Activated T-helper 1 cell treated with anti-CD3 and anti-CD28 coated beads, Interleukin-2, amount 50 U/mL, for 16 hours (primary cell): ENCODE results near the gene PCDHGB1.
"Not testable (repeated sequence)": the region's sequence is repeated elsewhere in the genome, so short reads cannot be mapped to it uniquely, and the experiment has no call there.

ENCODE experiments used
- DNase-seq, 2 donors: peaks; one replicate each; pipeline ENCODE4 v3.0.0-alpha.2; 2020; ENCODE audit warnings: low read depth in 1 of 2, low spot score in 1 of 2

PCDHGB1 gene

DNA sequence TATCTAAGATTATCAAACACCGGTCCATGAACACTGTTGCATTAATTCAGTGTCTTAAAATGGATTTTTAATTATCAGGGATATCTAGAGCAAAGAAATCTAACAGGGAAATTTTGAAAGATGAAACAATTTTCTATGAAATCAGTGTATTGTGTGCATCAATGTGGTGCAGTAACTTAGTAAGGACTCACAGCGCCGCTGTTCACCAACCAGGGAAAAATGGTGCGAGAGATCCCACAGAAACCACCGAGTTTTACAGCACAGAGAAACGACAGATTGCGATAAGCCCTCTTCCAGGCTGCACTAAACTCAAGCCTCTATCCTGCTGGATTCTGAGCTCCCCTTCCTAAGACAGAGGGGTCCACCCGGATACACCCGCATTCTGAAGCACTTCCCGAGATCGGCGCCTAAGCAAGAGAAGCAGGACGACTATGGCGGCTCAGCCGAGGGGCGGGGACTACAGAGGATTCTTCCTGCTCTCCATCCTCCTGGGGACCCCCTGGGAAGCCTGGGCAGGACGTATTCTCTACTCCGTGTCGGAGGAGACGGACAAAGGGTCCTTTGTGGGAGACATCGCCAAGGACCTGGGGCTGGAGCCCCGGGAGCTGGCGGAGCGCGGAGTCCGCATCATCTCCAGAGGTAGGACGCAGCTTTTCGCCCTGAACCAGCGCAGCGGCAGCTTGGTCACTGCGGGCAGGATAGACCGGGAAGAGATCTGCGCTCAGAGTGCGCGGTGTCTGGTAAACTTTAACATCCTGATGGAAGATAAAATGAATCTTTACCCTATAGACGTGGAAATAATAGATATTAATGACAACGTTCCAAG is 32.8 kb downstream of the PCDHGB1 start, which contains the start of gene PCDHGA7:
Gene PCDHGA7, plus strand, starts transcription at position 274 of the 826 bp plus-strand sequence. Its CDS starts 158 bp downstream, at position 432.
- no peak for DNase-seq

DNA sequence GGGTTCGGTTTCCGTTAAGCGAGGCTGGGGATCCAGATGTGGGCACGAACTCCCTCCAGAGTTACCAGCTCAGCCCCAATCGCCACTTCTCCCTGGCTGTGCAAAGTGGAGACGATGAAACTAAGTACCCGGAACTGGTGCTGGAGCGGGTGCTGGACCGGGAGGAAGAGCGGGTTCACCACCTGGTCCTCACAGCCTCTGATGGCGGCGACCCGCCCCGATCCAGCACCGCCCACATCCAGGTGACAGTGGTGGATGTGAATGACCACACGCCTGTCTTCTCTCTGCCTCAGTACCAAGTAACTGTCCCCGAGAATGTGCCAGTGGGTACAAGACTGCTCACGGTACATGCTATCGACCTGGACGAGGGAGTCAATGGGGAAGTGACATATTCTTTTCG is 33.4 kb downstream of the PCDHGB1 start:
- DNase-seq: no peak

DNA sequence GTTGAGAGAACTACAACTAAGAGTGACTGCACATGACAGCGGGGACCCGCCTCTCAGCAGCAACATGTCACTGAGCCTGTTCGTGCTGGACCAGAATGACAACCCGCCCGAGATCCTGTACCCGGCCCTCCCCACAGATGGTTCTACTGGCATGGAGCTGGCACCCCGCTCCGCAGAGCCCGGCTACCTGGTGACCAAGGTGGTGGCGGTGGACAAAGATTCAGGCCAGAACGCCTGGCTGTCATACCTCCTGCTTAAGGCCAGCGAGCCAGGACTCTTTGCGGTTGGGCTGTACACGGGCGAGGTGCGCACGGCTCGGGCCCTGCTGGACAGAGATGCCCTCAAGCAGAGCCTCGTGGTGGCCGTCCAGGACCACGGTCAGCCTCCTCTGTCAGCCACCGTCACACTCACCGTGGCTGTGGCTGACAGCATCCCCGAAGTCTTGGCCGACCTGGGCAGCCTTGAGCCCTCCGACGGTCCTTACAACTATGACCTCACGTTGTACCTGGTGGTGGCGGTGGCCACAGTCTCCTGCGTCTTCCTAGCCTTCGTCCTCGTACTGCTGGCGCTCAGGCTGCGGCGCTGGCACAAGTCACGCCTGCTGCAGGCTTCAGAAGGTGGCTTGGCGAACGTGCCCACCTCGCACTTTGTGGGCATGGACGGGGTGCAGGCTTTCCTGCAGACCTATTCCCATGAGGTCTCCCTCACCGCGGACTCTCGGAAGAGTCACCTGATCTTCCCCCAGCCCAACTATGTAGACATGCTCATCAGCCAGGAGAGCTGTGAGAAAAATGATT is 34.8 kb downstream of the PCDHGB1 start:
- no peak for DNase-seq

DNA sequence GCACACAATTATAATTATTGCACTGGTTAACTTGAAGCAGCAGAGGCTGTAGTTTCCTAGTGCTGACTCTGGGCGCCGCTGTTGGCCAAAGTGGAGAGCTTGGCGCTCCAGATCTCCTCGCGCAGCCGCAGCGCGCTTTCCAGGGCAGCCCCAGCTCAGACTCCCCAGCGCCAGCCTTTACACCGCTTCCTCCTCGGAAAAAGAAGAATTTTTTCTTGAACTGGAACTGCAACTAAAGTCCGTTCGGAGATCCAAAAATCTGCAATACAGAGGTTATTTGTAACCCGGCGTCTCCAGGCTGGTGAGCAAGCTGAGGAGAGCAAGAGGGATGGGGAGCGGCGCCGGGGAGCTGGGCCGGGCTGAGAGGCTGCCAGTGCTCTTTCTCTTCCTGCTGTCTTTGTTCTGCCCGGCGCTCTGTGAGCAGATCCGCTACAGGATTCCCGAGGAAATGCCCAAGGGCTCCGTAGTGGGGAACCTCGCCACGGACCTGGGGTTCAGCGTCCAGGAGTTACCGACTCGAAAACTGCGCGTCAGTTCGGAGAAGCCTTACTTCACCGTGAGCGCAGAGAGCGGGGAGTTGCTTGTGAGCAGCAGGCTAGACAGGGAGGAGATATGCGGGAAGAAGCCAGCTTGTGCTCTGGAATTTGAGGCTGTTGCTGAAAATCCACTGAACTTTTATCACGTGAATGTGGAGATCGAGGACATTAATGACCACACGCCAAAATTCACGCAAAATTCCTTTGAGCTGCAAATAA is 37.8 kb downstream of the PCDHGB1 start, which contains the start of gene PCDHGB4:
Gene PCDHGB4, plus strand, starts transcription at position 142 of the 755 bp plus-strand sequence. Its CDS starts 187 bp downstream, at position 329.
- not testable (repeated sequence) for DNase-seq

DNA sequence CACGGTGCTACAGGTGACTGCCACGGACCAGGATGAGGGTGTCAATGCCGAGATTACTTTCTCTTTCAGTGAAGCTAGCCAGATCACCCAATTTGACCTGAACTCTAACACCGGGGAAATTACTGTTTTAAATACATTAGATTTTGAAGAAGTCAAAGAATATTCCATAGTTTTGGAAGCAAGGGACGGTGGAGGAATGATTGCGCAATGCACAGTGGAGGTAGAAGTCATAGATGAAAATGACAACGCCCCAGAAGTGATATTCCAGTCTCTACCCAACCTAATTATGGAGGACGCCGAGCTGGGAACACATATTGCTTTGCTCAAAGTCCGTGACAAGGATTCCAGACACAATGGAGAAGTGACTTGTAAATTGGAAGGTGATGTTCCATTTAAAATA is 38.8 kb downstream of the PCDHGB1 start:
- no peak for DNase-seq

DNA sequence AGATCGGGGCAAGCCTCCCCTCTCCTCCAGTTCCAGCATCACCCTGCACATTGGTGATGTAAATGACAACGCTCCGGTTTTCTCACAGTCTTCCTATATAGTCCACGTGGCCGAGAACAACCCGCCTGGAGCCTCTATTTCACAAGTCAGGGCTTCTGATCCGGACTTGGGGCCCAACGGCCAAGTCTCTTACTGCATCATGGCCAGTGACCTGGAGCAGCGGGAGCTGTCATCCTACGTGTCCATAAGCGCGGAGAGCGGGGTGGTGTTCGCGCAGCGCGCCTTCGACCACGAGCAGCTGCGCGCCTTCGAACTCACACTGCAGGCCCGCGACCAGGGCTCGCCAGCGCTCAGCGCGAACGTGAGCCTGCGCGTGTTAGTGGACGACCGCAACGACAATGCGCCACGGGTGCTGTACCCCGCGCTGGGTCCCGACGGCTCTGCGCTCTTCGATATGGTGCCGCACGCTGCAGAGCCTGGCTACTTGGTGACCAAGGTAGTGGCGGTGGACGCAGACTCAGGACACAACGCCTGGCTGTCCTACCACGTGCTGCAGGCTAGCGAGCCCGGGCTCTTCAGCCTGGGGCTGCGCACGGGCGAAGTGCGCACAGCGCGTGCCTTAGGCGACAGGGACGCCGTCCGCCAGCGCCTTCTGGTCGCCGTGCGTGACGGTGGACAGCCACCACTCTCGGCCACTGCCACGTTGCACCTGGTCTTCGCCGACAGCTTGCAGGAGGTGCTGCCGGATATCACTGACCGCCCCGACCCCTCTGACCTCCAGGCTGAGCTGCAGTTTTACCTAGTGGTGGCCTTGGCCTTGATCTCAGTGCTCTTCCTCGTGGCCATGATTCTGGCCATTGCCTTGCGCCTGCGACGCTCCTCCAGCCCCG is 39.5 kb downstream of the PCDHGB1 start:
- no peak for DNase-seq

DNA sequence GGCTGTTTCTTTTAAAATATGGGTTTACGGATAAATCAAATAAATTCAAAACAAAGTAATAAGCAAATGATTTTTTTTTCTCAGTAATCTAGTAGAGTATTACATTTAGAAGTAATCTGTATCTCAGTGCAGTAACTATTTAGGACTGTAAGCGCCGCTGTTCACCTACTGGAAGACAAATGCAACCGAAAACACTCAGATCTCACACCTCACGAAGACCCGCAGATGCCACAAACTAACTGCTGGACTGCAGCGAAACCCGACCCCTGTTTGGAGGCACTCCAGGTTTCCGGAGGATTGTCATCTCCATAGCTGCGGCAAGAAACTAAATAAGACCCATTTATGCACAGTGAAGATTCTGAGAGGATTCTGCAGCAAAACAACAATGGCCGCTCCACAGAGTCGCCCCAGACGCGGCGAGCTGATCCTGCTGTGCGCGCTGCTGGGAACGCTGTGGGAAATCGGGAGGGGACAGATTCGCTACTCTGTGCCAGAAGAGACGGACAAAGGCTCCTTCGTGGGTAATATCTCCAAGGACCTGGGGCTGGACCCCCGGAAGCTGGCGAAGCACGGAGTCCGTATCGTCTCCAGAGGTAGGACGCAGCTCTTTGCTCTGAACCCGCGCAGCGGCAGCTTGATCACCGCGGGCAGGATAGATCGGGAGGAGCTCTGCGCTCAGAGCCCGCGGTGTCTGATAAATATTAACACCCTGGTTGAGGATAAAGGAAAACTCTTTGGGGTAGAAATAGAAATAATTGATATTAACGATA is 42.7 kb downstream of the PCDHGB1 start, which contains the start of gene PCDHGA8:
Gene PCDHGA8, plus strand, starts transcription at position 205 of the 770 bp plus-strand sequence. Its CDS starts 181 bp downstream, at position 386.
- no peak for DNase-seq

DNA sequence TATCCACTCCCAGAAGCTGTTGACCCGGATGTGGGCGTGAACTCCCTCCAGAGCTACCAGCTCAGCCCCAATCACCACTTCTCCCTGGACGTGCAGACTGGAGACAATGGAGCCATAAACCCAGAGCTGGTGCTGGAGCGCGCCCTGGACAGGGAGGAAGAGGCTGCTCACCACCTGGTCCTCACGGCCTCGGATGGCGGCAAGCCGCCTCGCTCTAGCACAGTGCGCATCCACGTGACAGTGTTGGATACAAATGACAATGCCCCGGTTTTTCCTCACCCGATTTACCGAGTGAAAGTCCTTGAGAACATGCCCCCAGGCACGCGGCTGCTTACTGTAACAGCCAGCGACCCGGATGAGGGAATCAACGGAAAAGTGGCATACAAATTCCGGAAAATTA is 43.4 kb downstream of the PCDHGB1 start:
- DNase-seq: no peak

DNA sequence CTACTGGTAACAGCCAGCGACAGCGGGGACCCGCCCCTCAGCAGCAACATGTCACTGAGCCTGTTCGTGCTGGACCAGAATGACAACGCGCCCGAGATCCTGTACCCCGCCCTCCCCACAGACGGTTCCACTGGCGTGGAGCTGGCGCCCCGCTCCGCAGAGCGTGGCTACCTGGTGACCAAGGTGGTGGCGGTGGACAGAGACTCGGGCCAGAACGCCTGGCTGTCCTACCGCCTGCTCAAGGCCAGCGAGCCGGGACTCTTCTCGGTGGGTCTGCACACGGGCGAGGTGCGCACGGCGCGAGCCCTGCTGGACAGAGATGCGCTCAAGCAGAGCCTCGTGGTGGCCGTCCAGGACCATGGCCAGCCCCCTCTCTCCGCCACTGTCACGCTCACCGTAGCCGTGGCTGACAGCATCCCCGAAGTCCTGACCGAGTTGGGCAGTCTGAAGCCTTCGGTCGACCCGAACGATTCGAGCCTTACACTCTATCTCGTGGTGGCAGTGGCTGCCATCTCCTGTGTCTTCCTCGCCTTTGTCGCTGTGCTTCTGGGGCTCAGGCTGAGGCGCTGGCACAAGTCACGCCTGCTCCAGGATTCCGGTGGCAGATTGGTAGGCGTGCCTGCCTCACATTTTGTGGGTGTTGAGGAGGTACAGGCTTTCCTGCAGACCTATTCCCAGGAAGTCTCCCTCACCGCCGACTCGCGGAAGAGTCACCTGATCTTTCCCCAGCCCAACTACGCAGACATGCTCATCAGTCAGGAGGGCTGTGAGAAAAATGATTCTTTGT is 44.7 kb downstream of the PCDHGB1 start:
- DNase-seq: not testable (repeated sequence)

DNA sequence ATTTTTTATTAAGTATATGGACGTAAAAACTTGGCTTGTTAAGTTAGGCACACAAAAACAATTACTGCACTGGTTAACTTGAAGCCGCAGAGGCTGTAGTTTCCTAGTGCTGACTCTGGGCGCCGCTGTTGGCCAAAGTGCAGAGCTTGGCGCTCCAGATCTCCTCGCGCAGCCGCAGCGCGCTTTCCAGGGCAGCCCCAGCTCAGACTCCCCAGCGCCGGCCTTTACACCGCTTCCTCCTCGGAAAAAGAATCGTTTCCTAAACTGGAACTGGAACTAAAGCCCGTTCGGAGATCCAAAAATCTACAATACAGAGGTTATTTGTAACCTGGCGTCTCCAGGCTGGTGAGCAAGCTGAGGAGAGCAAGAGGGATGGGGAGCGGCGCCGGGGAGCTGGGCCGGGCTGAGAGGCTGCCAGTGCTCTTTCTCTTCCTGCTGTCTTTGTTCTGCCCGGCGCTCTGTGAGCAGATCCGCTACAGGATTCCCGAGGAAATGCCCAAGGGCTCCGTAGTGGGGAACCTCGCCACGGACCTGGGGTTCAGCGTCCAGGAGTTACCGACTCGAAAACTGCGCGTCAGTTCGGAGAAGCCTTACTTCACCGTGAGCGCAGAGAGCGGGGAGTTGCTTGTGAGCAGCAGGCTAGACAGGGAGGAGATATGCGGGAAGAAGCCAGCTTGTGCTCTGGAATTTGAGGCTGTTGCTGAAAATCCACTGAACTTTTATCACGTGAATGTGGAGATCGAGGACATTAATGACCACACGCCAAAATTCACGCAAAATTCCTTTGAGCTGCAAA is 48.1 kb downstream of the PCDHGB1 start, which contains the start of gene PCDHGB5:
Gene PCDHGB5, plus strand, starts transcription at position 192 of the 796 bp plus-strand sequence. Its CDS starts 181 bp downstream, at position 373.
- DNase-seq: not testable (repeated sequence)

DNA sequence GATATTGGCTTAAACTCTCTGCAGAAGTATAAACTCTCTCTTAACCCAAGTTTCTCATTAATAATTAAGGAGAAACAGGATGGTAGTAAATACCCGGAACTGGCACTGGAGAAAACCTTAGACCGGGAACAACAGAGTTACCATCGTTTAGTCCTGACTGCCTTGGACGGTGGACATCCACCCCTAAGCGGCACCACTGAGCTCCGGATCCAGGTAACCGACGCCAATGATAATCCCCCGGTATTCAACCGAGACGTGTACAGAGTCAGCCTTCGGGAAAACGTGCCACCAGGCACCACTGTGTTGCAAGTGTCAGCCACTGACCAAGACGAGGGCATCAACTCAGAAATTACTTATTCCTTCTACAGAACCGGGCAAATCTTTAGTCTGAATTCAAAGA is 48.7 kb downstream of the PCDHGB1 start:
- DNase-seq: no peak

DNA sequence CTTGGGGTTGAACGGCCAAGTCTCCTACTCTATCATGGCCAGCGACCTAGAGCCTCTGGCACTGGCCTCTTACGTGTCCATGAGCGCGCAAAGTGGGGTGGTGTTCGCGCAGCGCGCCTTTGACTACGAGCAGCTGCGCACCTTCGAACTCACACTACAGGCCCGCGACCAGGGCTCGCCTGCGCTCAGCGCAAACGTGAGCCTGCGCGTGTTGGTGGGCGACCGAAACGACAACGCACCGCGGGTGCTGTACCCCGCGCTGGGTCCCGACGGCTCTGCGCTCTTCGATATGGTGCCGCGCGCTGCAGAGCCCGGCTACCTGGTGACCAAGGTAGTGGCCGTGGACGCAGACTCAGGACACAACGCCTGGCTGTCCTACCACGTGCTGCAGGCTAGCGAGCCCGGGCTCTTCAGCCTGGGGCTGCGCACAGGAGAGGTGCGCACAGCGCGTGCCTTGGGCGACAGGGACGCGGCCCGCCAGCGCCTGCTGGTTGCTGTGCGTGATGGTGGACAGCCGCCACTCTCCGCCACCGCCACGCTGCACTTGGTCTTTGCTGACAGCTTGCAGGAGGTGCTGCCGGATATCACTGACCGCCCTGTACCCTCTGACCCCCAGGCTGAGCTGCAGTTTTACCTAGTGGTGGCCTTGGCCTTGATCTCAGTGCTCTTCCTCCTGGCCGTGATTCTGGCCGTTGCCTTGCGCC is 49.8 kb downstream of the PCDHGB1 start:
- no peak for DNase-seq
